Activated CD8-positive, alpha-beta memory T cell treated with anti-CD3 and anti-CD28 coated beads, Interleukin-2, amount 50 U/mL, for 1 hour (primary cell): Measurements from ENCODE around the gene TMBIM1.
A peak's percentile ranks its signal among the peaks of the same experiment; 100 is the strongest.

Experiments
- DNase-seq: peaks from one replicate; pipeline ENCODE4 v3.0.0-alpha.2; 2020; ENCODE audit errors: extremely low read depth

TMBIM1 gene

DNA sequence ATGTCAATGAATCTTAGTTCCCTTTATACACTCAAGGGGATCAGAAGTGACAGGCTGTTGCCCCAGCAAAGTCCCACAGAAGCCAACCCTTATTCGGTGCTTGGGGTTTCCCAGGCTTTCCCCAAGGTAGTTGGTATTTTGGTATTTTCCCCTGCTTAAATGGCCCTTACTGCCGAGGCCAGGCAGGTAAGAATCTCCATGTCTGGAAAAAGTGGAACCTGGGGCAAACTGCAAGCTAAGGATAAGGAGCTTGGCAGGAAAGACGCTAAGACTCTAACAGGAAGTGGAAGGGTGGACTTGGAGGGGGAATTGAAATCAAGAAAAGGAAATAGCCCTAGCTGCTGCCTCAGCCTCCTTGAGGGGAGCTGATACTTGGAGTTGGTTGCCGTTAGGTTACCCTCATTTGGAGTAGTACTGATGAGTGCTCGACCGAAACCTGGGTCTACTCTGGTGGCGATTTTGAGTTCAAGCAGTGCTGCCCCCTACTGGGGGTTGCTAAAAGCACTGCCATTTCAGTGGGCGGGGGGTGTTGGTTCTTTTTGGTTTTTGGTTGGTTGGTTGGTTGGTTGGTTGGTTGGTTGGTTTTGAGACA lies 34.8 kb downstream of the TMBIM1 start:
- peak; percentile 40 for DNase-seq

DNA sequence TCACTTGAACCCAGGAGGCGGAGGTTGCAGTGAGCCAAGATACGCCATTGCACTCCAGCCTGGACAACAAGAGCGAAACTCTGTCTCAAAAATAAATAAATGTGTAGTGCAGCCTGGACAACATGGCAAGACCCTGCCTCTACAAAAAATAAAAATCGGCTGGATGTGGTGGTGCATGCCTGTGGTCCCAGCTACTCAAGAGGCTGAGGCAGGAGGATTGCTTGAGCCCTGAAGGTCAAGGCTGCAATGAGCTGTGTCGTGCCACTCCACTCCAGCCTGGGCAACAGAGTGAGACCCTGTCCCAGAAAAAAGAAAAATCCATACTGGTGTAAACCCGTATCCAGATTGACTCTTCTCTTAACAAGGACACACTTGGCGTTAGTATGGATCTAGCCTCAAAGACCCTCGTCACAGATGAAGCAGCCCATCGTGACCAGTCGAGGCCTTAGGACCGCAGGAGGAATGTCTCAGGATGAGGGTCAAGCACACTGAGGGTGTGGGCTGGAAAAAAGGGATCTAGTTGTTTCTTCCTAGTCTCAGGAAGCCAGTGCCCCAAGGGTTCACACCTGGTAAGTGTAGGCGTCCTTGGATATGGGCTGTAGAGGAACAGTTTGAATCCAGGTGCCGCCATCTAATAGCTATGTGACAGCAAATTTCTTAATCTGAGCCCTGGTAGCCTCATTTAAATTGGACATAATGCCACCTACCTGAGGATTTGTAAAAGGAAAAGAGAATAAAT lies 35.5 kb downstream of the TMBIM1 start:
- DNase-seq, result no peak

DNA sequence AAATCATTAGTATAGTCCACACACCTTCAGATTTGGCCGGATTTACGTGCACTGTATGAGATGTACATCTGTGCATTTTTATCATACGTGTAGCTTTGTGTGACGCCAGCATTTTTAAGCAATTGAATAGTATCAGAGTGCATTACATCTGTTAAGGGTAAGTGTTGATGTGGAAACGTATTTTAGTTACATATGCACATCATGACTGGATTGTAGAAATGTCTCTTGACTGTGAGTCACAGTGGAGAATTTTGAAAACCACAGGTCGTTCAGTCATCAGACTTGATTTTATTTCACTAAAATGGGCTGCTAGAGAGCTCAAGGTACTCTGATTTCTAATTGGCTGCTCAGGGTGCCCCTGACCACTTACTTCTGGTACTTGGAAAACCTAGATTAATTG lies 36.9 kb downstream of the TMBIM1 start:
- no peak for DNase-seq

DNA sequence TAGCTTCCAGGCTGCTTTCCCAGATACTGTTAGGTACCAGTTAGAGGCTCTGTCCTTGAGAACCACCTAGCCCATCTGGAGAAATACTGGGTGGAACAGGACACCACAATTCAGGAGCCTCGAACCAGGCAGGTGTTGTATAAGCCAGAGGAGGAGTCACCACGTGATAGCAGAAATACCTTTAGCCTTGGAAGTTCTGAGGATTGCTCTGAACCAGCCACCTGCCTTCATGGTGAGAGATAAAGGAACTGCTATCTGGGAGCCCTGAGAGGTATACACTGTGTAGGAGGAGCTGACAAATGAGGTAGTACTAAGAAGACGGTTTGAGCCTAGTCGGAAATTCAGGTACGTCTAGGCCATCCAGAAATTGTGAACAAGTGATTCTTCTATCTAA lies 39.1 kb downstream of the TMBIM1 start:
- no peak for DNase-seq

DNA sequence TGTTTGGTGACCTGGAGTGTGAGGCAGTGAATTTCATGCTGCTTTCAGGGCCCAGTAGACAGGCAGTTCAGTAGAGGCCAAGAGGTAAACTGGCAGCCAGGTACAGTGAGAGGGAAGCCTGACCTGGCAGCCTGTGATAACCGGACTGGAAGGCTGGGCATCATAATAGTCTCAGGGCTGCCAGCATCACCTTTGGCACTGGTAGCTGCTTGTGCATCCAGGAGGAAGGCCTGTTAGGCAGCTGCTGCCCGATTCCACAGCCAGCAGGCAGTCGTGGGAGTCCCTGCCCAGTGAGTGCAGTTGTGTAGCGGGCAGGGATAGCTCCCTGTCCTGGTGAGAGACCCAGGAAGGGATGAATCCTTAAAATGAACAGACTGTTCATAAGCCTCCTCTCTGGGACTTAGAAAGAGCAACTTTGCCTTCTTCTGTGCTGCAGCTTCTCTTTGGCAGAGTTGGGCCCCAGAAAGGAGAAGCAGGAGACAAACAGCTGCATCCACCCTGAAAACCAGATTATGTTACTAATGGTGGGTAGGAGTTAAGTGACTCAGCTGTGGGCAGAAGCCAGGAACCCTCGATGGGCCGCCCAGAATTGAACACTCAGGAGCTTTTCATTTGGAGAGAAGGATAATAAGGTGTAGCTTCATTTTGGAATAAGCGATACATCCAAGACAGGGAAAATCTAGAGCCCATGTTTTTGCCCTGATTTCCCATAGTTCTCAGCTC lies 39.6 kb downstream of the TMBIM1 start:
- DNase-seq, result no peak

DNA sequence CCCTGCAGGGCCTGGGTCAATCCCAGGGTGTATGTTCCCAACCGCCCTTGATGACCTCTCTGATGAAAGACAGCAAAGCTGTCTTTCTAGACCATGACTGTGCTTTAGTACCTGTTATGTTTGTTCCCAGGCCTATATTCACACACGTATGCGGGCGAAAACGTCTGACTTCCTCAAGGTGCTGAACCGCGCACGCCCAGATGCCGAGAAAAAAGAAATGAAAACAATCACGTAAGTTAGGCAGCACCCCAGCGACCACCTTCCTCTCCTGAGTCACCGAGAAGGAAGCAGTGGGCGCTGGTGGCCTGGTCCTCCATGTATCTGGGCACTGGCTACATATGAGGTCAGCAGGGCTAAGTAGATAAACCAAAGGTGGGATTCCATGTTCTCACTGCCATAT lies 42.6 kb downstream of the TMBIM1 start:
- DNase-seq, result no peak

DNA sequence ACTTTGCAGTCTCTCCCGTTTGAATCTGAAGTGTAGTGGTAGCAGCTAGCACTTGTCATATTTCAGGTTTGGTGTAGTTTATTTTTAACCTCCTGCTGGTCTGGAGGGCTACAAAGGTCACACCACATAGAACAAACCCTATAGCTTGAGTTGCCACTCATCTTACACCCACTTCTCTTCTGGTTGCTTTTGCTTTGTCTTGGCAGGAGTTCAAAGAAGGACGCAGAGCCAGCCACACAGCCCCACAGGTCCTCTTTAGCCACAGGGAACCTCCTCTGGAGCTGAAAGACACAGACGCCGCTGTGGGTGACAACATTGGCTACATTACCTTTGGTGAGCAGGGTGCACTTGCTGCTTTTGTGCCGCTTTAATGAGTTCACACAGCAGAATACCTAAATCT lies 47.1 kb downstream of the TMBIM1 start:
- DNase-seq, result no peak

DNA sequence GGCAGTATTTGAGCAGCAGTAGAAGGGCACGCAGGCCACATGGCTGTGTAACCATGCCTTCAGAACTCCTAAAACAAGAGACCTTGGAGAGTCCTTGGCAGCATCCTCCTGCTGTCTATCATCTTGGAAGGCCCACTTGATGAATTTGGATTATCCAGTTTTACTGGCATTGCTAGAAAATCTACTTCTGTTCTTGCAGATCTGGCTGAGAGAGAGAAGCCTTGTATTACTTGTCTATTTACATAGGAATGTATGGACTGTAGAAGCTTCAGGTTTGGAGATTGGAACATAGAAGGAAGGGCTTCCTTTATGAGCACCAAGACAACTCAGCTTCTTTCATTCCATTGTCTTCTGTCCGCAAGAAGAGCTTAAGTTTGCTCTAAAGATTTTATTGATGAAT lies 47.6 kb downstream of the TMBIM1 start:
- no peak for DNase-seq

DNA sequence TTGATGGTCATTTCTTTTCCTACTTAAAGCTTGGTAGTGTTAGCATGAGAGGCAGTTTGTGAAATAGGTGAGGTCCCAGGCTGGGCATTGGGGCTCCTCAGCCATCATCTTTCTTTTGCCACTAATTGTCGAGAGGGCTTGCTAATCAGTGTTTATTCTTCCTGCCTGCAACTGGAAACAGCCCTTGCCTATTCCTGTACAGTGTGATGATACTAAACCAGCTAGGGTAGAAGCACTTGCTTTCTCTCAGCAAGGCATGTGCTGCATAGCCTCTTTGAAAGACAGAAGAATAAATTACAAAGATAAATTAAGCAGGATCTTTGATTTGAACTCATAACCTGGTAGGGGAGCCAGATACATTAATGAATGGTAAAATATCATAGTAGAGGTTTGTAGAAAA lies 48.1 kb downstream of the TMBIM1 start:
- no peak for DNase-seq

DNA sequence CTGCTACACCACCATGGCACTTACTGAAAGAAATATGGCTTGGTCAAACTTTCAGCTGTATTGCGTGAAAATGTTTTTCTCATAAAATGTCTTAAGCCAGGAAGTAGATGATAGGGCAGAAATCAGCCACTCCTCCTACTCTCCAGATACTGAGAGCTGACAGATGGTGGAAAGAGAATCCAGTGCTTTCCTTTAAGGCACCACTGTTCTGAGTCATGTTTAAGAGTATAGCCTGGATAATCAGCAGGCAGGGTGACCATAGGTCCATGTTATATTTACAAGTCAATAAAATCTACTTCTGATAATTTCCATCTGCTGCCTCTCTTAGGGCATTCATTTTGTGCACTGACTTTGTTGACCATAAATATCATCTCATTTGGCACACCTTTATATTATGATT lies 53.4 kb downstream of the TMBIM1 start:
- no peak for DNase-seq

DNA sequence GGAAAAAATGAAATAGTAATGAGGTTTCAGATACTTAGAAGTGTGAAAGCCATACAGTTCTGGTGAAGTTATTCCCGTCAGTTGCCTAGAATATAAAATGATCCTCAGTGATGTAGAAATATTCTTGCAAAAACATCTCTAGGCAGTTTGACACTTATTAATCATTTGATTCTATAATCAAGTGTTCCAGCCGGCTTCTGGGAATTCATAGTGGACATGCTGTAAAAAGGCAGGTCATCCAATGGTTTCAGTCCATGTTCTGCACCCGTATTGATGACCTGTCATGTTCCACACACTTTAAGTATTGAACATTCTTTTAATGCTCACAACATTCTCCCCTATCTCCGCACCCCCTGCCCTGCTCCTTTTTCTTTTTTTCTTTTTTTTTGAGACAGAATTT lies 55.5 kb downstream of the TMBIM1 start:
- DNase-seq, result no peak

DNA sequence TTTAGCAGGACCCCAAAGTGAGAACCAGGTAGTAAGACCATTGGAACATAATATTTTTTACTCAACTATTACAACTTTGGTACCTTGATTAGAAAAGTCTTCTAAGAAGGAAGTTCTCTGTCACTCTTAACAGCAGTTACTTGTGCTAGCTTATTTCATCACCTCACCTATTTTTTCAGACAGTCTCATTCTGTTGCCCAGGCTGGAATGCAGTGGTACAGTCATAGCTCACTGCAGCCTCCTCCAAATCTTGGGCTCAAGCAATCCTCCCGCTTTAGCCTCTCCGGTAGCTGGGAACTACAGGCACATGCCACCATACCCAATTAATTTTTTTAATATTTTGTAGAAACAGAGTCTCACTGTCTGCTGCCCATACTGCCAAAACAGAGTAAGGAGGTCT lies 57.3 kb downstream of the TMBIM1 start:
- DNase-seq, result no peak

DNA sequence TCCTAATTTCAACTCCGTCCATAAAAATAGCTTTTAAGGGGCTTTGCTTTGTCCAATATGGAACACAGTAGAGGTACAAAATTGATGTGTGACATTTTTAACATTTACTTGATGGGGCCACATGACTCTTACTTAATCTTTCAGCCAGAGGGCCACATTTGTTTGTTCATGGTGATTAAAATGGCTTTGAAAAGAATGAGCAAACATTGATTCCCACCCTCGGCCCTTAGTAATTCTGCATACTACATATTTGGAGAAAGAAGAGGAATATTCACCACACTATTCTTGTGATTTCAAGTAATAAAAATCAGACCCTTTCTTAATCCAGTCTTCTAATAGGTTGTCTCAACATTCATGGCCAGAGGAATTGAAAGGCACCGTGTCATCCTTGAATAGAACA lies 57.8 kb downstream of the TMBIM1 start:
- no peak for DNase-seq

DNA sequence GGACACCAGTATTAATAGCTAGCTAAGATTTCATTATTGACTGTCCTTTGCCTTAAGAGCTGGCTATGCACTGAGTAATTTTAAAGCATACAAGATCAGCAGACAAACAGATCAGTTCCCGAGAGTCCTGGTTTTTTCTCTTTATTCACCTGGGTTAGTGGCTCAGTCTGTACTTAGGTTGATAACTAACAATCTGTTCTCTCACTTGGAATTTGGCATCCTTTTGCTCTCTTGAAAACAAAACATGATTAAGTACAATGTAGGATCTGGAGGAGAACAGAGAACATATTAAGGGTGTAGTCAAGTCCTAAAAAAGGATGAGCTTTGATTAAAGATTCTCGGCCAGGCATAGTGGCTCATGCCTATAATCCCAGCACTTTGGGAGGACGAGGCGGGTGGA lies 58.8 kb downstream of the TMBIM1 start:
- no peak for DNase-seq

DNA sequence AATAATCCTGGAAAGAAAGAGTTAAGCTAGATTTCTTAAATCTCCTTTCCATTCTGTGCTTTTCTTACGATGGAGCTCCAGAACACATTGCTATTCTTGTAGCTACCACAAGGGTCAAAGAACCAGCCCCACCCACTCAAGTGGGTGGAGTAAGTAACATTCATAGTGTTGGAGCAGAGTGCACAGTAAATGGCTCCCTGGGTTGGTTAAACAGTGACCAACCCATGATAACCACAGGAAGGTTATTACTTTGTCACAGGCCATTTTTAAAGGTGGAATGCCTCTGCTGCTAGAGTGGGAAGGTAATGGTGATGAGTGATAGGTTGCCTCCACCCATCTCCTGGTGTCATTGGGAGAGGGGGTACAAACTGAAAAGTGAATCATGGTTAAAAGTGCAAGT lies 61.4 kb downstream of the TMBIM1 start:
- no peak for DNase-seq

DNA sequence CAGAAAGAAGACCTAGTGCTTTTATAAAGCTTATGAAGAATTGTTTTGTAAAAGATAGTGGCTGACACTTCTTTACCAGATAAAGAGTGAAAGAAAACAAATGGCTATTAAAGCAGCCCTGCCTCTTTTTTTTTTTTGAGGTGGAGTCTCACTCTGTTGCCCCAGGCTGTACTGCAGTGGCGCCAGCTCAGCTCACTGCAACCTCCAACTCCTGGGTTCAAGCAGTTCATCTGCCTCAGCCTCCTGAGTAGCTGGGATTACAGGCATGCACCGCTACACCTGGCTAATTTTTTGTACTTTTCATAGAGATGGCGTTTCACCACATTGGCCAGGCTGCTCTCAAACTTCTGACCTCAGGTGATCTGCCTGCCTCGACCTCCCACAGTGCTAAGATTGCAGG lies 62.5 kb downstream of the TMBIM1 start:
- DNase-seq, result no peak

DNA sequence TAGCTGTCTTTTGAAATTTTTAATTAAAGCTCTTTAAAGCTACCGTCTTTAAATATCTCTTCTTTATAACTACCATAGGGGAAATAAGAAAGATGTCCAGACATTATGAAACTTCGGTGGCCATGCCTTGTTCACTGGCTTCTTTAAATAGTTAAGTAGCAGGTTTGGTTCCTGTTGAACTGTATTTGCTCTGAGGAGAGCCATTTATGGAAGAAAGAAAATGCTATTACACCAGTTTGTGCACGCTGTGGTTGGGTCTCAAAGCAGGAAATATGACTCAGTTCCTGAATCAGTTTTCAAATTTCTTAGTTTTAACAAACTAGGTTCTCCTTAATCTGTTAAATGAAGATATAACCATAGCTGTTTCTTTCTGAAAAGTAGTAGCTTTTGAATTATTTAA lies 63.1 kb downstream of the TMBIM1 start:
- DNase-seq, result no peak

DNA sequence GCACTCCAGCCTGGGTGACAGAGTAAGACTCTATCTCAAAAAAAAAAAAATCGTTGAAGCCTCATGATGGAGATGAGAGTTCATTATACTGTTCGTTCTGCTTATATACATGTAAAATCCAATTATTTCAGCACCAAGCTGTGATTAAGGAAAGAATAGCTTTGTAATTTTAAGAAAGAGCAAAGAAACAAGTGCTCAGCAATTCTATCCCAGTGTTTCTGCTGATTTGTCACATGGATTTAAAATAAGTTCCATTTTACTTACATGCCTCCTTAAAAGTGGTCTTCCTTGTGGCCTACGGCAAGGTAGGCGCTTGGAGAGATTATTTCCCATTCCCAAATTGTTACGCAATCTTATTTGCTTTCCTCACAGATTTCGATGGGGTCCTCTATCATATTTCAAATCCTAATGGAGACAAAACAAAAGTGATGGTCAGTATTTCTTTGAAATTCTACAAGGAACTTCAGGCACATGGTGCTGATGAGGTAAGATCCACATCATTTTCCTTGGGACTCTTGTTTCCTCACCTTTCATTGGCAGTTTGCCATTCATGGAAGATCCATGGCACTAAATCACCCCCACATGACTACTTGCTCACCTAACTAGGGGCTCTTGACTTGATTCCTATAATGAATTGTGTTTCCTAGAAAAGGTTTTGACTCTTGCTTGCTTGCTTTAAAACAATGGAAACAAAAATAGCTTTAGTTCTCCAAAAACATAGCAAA lies 63.8 kb downstream of the TMBIM1 start:
- DNase-seq, result no peak

DNA sequence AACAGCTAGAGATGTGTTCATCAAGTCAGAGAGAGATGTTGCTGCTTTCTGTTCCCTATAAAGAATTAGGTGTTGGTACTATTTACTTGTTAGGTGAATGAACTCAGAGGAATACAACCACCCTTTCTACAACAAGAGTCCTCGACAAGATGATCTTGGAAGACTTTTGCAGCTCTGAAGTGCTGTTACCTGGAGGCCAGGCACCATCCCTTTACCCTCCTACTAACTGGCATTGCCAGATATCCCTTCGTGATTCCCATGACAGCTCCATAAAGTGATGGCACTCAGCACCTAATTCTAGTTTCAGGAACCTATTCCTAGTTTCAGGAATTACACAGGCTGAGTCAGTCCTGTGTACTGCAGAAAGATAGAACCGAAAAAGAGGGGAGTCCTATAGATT lies 65.4 kb downstream of the TMBIM1 start:
- no peak for DNase-seq
